ENCODE data around the gene SLX9.
A peak's percentile ranks its signal among the peaks of the same experiment; 100 is the strongest.

Gene SLX9

DNA sequence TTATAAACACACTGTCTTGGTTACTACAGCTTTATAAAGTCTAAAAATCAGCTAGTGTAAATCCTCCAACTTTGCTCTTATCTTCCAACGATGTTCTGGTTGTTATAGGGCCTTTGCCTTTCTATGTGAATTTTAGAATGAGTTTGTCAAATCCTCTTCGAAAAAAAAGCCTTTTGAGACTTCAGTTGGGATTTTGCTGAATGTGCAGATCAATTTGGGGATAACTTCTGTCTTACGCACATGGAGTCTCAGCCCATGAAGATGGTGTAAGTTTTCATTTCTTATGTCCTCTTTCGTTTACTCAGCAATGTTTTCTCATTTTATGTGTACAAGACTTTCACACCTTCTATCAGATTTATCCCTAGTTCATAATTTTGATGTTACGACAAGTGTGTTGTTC is 69.8 kb downstream of the SLX9 start:
- DNase-seq = no peak

DNA sequence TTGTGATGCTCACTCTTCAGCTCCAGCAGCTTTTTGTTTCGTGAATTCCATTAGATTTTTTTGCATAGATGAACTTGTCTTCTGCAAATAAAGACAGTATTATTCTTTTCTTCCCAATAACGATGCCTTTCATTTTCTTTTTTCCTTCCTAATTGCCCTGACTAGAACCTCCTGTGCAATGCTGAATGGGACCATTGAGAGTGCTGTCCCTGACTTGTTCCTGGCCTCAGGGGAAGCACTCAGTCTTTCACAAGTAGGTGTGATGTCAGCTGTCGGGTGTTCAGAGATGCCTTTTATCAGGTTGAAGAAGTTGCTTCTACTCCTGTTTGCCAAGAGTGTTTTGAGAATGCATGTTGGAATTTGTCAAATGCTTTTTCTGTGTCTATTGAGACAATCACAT is 70.3 kb downstream of the SLX9 start:
- DNase-seq = no peak

- DNase-seq = no peak
Measured at GRCh38 chr21:45010860-45011259, 71.0 kb downstream of the SLX9 start.

DNA sequence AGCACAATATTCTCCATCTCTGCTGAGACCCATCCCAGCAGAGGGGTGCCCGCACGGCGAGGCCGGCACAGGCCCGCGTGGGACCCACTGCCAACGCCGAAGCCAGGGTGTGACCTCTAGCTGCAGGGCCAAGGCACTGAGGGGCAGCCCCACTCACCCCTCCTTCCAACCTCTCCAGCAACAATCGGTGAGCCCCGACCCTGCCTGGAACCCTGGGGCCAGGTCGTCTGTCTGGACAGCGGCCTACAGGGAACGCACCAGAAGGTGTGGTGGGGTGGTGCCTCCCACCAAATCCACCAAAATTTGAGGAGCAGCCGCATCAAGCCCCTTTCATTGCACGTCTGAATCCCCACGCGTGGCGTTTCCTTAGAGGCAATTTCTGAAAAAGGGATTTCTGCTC is 71.6 kb downstream of the SLX9 start:
- DNase-seq = no peak

DNA sequence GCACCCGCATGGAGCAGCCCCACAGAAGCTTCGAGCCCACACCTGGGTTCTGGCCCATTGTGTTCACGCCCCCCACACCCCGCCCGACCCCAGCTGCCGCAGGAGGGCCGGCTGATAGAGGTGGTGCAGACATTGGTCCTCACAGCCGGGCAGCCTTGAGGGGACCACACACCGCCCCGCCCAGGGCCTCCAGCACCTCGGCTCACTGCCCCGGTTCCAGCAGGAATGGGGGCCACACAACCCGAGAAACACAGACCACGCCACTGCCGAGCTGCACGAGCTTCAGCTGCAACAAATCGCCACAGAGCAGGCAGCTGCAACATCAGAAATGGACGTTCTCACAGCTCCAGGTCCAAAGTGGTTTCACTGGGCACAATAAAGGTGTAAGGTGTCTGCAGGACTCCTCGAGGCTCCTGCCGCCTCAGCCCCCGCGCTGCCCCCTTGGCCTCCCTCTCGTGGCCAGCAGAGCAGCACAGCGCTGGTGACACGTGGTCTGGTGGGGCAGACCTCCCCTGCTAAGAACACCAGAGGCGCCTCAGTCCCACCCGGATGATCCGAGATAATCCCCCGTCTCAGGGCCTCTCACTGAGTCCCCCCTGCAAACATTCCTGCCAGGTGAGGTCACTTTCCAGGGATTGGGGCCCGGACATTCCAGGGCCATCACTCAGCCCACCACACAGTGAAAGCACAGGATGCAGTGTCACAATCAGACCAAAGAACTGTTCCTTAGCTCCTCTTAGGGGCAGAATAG is 72.3 kb downstream of the SLX9 start:
- peak; percentile 88 for DNase-seq

DNA sequence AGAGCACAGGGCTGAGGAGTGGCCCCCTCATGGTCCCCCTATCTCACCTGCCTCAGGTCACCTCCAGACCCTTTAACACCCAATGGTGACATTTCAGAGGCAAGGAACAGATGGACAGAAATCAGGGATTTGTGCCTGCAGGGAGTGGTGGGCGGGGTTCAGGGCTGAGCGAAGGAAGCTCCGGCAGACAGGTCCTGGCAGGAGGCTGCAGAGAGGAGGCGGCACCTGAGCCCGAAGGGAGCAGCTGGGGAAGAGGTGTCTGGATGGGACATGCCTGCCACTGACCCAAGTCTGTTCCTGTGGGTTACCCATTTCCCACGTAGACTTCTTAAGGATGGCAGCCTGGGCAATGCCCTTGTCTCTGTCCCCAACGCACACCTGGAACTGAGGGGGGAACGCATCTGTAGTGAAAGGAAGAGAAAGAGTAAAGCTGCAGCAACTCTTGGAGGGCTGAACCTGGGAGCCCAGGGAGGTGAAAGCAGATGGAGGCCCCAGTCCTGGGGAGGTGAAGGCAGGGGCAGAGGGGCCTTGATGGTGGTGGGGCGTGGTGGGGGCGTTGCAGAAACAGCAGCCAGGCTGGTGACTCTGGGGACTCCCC is 72.9 kb downstream of the SLX9 start:
- no peak for DNase-seq

GRCh38 chr21:45013260-45013841 is 73.5 kb downstream of the SLX9 start:
- DNase-seq = no peak

DNA sequence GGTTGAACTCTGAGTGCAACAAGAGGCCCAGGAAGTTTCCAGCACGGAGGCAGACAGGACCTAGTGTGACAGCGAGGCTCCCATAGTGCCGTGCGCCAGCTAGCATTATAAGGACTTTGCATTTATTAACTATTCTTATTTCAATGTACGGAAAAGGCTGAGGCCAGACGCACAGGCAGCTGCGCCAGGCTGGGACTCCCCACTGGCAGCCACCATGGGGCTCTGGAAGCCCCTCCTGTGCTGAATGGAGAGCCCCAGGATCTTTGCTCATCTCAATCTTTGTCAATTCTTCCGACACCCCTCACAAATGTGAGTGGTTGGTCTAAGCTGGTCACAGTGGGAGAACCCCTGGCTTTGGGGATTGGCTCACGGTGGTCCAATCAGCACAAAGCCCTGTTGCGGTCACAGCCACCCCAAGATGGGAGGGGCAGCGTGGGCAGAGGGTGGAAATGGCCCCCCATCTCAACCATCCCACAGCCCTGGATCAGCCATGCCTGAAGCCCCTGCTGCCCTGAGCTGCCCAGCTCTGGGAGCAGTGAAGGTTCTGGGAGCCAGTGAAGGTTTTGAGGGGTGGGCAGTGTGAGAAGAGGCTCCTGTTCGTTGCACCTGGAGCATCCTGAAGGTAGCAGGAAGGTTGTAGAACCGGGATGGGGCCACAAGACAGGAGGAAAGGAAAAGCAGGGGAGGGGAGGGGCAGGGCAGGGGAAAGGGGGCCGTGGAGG is 75.1 kb downstream of the SLX9 start:
- DNase-seq = no peak

DNA sequence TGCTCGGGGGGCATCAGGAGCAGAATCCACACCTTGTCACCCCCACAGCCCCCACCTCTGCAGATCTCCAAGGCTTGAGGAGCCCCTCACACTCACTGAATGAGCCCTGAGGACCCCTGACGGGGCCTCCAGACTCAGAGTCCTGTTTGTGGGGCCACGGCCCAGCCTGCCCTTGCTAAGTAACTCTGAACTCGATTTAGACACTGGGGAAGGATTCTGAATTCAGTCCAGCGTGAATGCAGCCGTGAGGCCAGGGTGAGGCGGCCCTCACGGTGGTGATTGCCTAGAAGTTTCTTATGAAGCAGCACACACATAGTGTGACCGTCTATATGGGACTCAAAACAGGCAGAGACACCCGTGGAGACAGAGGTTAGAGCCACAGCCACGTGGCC is 75.6 kb downstream of the SLX9 start:
- DNase-seq = no peak

- no peak for DNase-seq
Measured at GRCh38 chr21:45016031-45016405, 76.2 kb downstream of the SLX9 start.

DNA sequence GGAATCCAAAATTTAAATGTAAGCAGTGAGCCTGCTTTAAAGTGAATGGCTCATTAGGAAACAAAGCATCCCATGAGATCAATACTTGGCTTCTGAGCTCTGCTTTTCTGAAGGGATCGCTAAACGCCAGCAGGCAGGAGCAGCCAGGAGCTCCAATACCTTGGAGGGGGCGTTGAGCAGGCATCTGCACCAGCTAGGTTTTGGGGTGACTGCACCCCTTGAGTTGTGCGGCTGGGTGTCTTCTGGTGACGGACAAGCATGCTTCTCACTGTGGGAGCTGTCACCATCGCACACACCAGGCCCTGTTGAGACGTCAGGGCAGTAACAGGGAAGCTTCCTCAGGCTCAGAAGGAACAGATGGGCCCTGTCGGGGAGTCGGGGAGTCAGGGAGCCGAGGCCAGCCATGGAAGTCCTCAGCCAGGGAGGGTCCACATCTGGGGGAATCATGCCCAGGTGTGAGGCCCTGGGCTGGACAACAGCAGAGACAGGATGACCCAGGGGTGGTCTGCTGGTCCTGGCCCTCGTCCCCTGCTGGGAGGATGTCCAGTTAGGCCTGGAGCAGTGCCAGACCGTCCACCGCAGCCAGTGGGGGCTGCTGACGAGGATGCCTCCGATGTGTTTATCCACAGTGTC is 76.7 kb downstream of the SLX9 start:
- DNase-seq = no peak

DNA sequence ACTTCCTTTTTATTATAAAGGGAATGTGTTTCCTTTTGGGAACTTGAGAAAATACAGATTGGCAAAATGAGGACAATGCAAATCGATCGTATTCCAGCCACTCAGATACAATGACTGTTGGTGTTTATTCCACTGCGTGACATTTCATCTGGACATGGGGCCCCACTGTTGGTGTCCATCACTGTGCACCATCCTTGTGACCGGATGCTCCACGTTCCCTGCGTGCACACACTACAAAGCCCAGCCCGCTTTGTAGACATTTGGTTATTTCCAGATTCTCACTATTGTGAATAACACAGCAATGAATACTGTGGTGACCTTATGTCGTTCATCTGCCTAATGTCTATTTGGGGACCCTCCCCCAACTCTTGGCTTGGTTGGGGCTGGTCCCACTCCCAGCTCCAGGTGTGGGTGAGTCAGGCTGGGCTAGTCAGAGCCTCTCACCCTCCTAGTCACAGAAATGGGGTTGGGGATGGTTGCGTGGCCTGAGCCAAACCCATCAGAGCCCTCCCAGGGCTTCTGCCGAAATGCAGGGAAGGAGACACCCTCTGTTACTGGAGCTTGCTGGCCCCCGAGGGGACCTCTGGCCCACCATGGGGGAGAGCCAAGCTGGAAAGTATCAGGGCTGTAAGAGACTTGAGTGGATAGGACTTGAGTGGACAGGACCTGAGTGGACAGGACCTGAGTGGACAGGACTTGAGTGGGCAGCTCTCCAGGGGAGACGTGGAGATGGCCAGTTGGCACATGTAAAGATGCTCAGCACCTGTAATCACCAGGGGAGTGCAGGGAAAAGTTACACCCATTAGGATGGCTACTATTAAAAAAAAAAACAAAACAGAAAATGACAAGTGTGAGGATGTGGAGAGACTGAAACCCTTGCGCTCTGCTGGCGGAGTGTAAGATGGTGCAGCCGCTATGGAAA is 77.5 kb downstream of the SLX9 start:
- no peak for DNase-seq

DNA sequence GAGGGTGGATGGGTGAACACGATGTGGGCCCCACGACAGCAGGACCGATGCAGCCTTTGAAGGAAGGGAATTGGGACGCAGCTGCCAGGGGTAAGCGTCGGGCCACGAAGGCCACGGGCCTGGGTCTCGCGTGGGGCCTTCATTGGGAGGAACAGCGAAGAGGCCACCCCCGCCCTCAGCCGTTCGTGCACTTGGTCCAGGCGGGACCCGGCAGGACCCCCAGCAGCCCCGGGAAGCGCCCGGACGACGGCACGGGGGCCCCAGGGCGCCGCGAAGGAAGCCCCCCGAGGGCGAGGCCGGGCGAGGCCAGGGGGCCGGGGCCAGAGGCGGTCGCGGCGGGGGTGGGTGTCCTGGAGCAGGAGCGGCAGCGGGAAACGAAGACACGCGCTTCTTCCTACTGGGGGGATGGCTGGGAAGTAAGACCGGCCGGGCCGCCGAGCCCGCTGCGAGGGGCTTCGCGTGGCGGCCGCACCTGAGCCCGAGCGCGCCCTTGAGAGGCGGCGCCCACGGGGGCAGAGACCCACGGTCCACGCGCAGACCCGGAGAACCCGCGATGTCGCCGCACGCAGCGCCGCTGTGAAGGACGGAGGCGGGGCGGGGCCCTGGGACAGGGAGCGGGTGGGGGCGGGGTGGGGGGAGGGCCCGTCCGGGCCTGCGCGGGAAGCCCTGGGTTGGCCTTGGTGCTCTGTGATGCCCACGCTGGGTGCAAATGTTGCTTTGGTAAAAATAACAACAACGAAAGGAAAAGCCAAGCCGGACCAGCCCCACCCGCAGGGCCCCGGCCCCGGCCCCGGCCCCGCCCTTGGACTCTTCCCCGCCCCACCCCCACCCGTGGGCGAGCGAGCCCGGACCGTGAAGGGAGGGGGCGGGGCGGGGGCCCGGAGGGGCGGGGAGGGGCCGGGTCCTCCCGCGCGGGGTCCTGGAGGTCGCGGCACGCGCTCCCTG is 78.6 kb downstream of the SLX9 start:
- DNase-seq = no peak

DNA sequence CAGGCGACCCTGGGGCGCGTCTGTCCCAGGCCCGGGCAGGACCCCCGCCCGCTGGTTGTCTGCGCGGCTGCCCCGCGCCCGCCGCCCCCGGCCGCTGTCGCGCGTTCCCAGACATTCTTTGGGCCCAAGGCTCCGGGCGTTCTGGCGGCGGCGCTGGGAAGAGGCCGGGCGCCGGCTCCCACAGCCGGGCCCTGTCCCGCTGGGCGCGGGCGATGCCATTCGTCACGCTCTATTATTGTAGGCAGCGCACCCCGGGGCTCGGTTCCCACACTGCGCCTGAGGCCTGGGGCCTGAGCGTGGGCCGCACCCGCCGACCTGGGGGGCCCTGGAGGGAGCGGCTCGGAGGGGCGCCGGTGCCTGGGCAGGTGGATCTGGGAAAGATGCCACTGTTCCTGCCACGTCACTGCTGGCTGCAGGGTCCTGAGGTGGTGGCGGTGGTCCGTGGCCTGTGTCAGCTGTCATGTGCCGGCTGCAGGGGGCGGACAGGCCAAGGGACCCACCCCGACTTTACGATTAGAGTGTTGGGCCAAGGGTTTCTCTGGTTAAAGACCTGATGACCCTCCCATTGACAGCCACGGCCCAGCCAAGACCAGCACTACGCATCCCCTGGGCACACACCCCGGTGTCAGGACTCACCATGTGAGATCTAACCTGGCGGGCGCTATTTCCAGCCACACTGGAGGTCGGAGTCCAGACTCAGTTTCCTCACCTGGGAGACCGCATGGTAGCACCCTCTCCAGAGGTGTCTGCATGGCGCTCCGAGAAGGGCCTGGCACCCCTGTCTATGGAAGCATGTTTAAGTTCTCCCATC is 79.5 kb downstream of the SLX9 start:
- DNase-seq = no peak

GRCh38 chr21:45019887-45020537 is 80.2 kb downstream of the SLX9 start:
- no peak for DNase-seq

DNA sequence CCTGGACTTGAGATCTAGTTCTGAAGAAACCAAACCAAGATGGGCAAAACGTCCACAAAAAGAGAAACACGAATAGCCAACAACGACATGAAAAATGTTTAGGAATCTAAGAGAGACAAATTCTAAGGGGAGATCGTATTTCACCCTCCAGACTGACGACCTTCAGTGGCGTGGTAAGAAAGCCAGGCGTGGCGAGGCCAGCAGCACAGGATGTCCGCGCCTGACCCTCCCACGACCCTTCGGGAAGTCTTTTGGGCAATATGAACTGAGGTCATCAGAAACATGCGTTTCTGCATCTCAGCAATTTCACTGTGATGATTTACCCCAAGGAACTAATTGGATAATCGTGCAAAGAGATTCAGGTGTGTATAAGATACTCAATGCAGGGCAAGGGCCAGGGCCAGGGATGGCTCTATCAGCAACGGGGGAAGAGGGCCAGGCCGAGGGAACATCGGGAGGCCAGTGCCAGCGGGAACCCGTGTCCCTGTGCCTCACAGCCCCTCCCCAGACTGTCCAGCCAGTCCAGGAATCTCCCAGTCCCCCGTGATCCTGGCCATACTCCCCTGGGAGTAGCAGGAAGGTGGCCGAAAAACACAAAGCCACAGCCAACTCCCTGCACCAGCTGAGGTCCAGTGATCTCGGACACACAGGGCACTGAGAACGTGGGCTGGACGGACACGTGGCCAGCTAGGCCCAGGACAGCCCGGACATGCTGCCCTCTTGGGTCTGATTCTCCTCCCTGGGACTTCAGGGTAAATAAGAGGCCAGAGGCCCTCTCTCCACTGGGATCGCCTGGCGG is 81.0 kb downstream of the SLX9 start:
- no peak for DNase-seq

- DNase-seq = no peak
Measured at GRCh38 chr21:45021428-45022347, 81.9 kb downstream of the SLX9 start.

DNA sequence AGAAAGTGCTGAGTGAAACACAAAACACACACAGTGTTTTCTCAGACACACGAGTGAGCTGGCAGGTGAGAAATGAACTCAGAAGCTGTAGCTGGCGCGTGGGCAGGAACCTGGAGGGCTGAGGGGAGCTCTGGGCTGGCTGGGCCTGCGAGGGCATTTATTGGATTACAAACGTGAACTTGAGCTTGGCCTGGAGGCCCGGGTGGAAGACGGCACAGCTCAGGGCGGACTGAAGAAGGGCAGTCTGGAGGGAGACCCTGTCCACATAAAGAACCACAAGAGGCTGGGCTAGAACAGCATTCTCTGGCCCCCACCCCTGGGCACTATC is 82.5 kb downstream of the SLX9 start:
- no peak for DNase-seq
